Effector CD4-positive, alpha-beta T cell (primary cell): ENCODE data around the gene KIAA1143.

Source experiments
- DNase-seq: peaks from one replicate; pipeline ENCODE4 v3.0.0-alpha.2; 2020
- total RNA-seq: gene quantifications from one replicate; lab custom pipeline; 2026; lab: John Stamatoyannopoulos, UW

The KIAA1143 gene
- total RNA-seq: 35.1 reads per million, percentile 60 among the genes with 10 or more reads in this experiment

GRCh38 chr3:44761424-44762169 is at the start of gene KIAA1143, which contains the start of gene KIF15:
TSS of gene KIAA1143 (minus strand) at chr3:44761619. CDS start at chr3:44761602, 17 bp downstream.
TSS of gene KIF15 (plus strand) at chr3:44761794. CDS start at chr3:44761866, 72 bp downstream.
- DNase-seq: peak; percentile 96

GRCh38 chr3:44805960-44806359 is 44.5 kb upstream of the KIAA1143 start:
- DNase-seq: no peak

- DNase-seq: no peak
Observed at GRCh38 chr3:44803298-44803697, 41.9 kb upstream of the KIAA1143 start.

- DNase-seq: no peak
Observed at GRCh38 chr3:44802011-44802410, 40.6 kb upstream of the KIAA1143 start.

- DNase-seq: no peak
Observed at GRCh38 chr3:44795197-44795596, 33.8 kb upstream of the KIAA1143 start.

- DNase-seq: no peak
Observed at GRCh38 chr3:44782891-44783290, 21.5 kb upstream of the KIAA1143 start.

- DNase-seq: no peak
Observed at GRCh38 chr3:44772099-44772442, 10.7 kb upstream of the KIAA1143 start.

GRCh38 chr3:44771424-44772098 is 10.1 kb upstream of the KIAA1143 start:
- DNase-seq: no peak

GRCh38 chr3:44764248-44764647 is 2.8 kb upstream of the KIAA1143 start:
- no peak for DNase-seq

GRCh38 chr3:44762690-44763089 is 1.3 kb upstream of the KIAA1143 start:
- no peak for DNase-seq

- DNase-seq: no peak
Observed at GRCh38 chr3:44762170-44762677, 805 bp upstream of the KIAA1143 start.

GRCh38 chr3:44761101-44761423 is 357 bp downstream of the KIAA1143 start:
- DNase-seq: no peak

- DNase-seq: no peak
Observed at GRCh38 chr3:44734646-44735168, 26.7 kb downstream of the KIAA1143 start.

- DNase-seq: peak; percentile 68
Observed at GRCh38 chr3:44729384-44729910, 32.0 kb downstream of the KIAA1143 start, which contains the start of gene ZNF501. TSS of gene ZNF501 (plus strand) at chr3:44729635. CDS start at chr3:44734422, 4,787 bp downstream.

- DNase-seq: no peak
Observed at GRCh38 chr3:44722103-44722401, 39.4 kb downstream of the KIAA1143 start.

GRCh38 chr3:44721231-44722102 is 40.0 kb downstream of the KIAA1143 start:
- no peak for DNase-seq

GRCh38 chr3:44712455-44713075 is 48.9 kb downstream of the KIAA1143 start, which contains the start of gene ZNF502:
TSS of gene ZNF502 (plus strand) at chr3:44712660. CDS start at chr3:44720262, 7,602 bp downstream.
- DNase-seq: peak; percentile 14
